ENCODE results near the gene PRKCA.

PRKCA gene

DNA sequence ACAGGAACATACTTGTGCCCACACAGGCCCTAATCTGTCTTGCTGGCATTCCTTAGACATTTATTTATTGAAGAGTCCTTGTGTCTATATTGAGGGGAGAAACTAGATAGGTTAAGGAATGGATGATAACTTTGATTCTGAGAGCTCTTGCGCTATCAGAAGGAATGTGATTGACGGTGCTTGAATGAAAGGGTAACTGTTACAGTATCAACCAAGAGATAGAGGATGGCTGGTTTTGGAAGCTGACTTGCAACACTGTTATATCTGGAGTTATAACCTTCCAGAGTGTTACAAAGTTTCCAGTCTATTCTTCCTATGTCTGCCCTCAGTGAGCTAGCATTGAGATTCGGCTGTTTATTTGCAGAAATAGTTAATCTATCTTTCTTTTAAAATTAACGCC lies 36.5 kb downstream of the PRKCA start:
- no peak overlapping the region for H2AK5ac ChIP-seq (ENCODE audit: low read length)
- H3K23ac ChIP-seq (ENCODE audit: low read length): no peak overlapping the region
- WGBS (ENCODE audit: extremely low coverage, insufficient coverage, insufficient read length): no CpG with 5 or more reads among the region's 4 CpGs
- no peak overlapping the region for H3K14ac ChIP-seq (ENCODE audit: low read length)
- H2AFZ ChIP-seq (ENCODE audit: insufficient read depth, low read length, poor library complexity): no peak overlapping the region
- H4K12ac ChIP-seq (ENCODE audit: low read depth, low read length): no peak overlapping the region
- no peaks in the 10 kb centered on the region for H3K9me3 ChIP-seq (ENCODE audit: insufficient read depth, low read depth, low read length)
- no peak overlapping the region for H2BK120ac ChIP-seq (ENCODE audit: insufficient read depth, low read length, poor library complexity)
- H3K4me2 ChIP-seq (ENCODE audit: low read length): no peak overlapping the region
- no peak for DNase-seq
- H3K79me2 ChIP-seq (ENCODE audit: control insufficient read depth, insufficient read depth, low read length, poor library complexity): no peaks in the 10 kb centered on the region
- H3K27ac ChIP-seq (ENCODE audit: low read depth, low read length): no peak overlapping the region
- H3K36me3 ChIP-seq (ENCODE audit: control insufficient read depth in 1 of 2, insufficient read depth in 2 of 2, low read length in 2 of 2): no peaks in the 10 kb centered on the region
- no peak overlapping the region for H3K4ac ChIP-seq (ENCODE audit: low read depth, low read length)
- H3K4me3 ChIP-seq (ENCODE audit: low read depth, low read length): no peak overlapping the region
- H3K27me3 ChIP-seq (ENCODE audit: insufficient read depth, low read length): no peaks in the 10 kb centered on the region
- no peak overlapping the region for H2BK12ac ChIP-seq (ENCODE audit: low read length)
- no peak overlapping the region for H3K18ac ChIP-seq (ENCODE audit: low read length)
- no peak overlapping the region for H3K9ac ChIP-seq (ENCODE audit: low read length)
- H3K79me1 ChIP-seq (ENCODE audit: low read length): no peaks in the 10 kb centered on the region
- H3K4me1 ChIP-seq (ENCODE audit: control insufficient read depth in 1 of 2, insufficient read depth in 2 of 2, low read length in 2 of 2): no peaks in the 10 kb centered on the region
- no peak overlapping the region for H2BK5ac ChIP-seq (ENCODE audit: low read depth, low read length, poor library complexity)
- H4K8ac ChIP-seq (ENCODE audit: low read depth, low read length): no peak overlapping the region
- H4K91ac ChIP-seq (ENCODE audit: low read depth, low read length): no peak overlapping the region

DNA sequence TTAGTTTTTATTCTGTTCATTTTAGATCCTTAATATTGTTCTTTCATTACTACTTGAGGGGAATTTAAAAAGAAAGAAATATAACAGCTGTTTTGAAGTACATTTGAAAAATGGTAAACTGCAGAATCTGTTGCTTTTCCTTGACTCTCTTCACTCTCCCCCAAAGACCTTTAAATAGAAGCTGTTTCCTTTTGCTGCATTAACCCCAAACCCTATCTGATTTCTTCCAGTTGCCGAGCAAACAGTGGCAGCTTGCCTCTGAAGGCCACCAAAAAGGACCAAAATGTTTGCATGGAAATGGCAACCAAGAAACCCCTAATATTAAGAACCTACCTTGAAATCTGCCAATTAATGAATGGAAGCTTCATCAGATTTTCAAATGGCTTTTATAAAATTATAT lies 37.1 kb downstream of the PRKCA start:
- Histone ChIP-seq H2BK5ac (ENCODE audit: low read depth, low read length, poor library complexity) (no peak overlapping the region), H3K9me3 (ENCODE audit: insufficient read depth, low read depth, low read length) (no peaks in the 10 kb centered on the region), H3K27ac (ENCODE audit: low read depth, low read length) (no peak overlapping the region), H3K27me3 (ENCODE audit: insufficient read depth, low read length) (no peaks in the 10 kb centered on the region), H3K9ac (ENCODE audit: low read length) (no peak overlapping the region), H3K79me1 (ENCODE audit: low read length) (no peaks in the 10 kb centered on the region), H3K79me2 (ENCODE audit: control insufficient read depth, insufficient read depth, low read length, poor library complexity) (no peaks in the 10 kb centered on the region), H4K12ac (ENCODE audit: low read depth, low read length) (no peak overlapping the region), H3K4me1 (ENCODE audit: control insufficient read depth in 1 of 2, insufficient read depth in 2 of 2, low read length in 2 of 2) (no peaks in the 10 kb centered on the region), H4K8ac (ENCODE audit: low read depth, low read length) (no peak overlapping the region), H3K23ac (ENCODE audit: low read length) (no peak overlapping the region), H2AK5ac (ENCODE audit: low read length) (no peak overlapping the region), H3K18ac (ENCODE audit: low read length) (no peak overlapping the region), H3K36me3 (ENCODE audit: control insufficient read depth in 1 of 2, insufficient read depth in 2 of 2, low read length in 2 of 2) (no peaks in the 10 kb centered on the region), H2AFZ (ENCODE audit: insufficient read depth, low read length, poor library complexity) (no peak overlapping the region), H2BK12ac (ENCODE audit: low read length) (no peak overlapping the region), H3K4ac (ENCODE audit: low read depth, low read length) (no peak overlapping the region), H4K91ac (ENCODE audit: low read depth, low read length) (no peak overlapping the region), H2BK120ac (ENCODE audit: insufficient read depth, low read length, poor library complexity) (no peak overlapping the region), H3K4me2 (ENCODE audit: low read length) (no peak overlapping the region), H3K14ac (ENCODE audit: low read length) (no peak overlapping the region), H3K4me3 (ENCODE audit: low read depth, low read length) (no peak overlapping the region)
- no peak for DNase-seq
- WGBS (ENCODE audit: extremely low coverage, insufficient coverage, insufficient read length): no CpG with 5 or more reads among the region's 1 CpG

DNA sequence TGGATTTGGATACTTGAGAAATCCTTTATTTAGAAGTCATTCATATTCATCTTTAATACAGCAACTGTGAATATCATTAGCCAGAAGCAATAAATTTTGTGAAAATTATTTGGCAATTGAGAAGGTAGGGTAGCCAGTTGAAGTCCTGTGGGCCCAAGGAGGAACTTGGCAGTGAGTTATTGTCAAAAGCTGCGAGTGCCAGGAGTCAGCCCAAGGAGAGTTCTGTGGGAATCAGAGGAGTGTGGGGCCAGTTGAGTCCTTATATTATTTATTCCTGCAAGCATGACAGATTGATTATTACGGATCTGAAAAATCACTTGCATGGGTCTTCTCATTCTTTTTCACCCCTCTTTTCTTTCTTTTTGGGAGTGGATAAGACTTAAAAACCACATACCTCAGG lies 38.3 kb downstream of the PRKCA start:
- H2AFZ ChIP-seq (ENCODE audit: insufficient read depth, low read length, poor library complexity): no peak overlapping the region
- H4K91ac ChIP-seq (ENCODE audit: low read depth, low read length): no peak overlapping the region
- no peaks in the 10 kb centered on the region for H3K36me3 ChIP-seq (ENCODE audit: control insufficient read depth in 1 of 2, insufficient read depth in 2 of 2, low read length in 2 of 2)
- no peak overlapping the region for H3K23ac ChIP-seq (ENCODE audit: low read length)
- DNase-seq: no peak
- H3K9ac ChIP-seq (ENCODE audit: low read length): no peak overlapping the region
- H3K27ac ChIP-seq (ENCODE audit: low read depth, low read length): no peak overlapping the region
- H2BK120ac ChIP-seq (ENCODE audit: insufficient read depth, low read length, poor library complexity): no peak overlapping the region
- no peak overlapping the region for H2BK12ac ChIP-seq (ENCODE audit: low read length)
- H3K9me3 ChIP-seq (ENCODE audit: insufficient read depth, low read depth, low read length): no peaks in the 10 kb centered on the region
- no CpG with 5 or more reads among the region's 2 CpGs for WGBS (ENCODE audit: extremely low coverage, insufficient coverage, insufficient read length)
- no peak overlapping the region for H3K18ac ChIP-seq (ENCODE audit: low read length)
- H4K12ac ChIP-seq (ENCODE audit: low read depth, low read length): no peak overlapping the region
- H3K4me2 ChIP-seq (ENCODE audit: low read length): no peak overlapping the region
- H3K4me1 ChIP-seq (ENCODE audit: control insufficient read depth in 1 of 2, insufficient read depth in 2 of 2, low read length in 2 of 2): no peaks in the 10 kb centered on the region
- H4K8ac ChIP-seq (ENCODE audit: low read depth, low read length): no peak overlapping the region
- no peaks in the 10 kb centered on the region for H3K79me1 ChIP-seq (ENCODE audit: low read length)
- no peak overlapping the region for H3K14ac ChIP-seq (ENCODE audit: low read length)
- H2AK5ac ChIP-seq (ENCODE audit: low read length): no peak overlapping the region
- no peaks in the 10 kb centered on the region for H3K27me3 ChIP-seq (ENCODE audit: insufficient read depth, low read length)
- no peak overlapping the region for H3K4me3 ChIP-seq (ENCODE audit: low read depth, low read length)
- H3K79me2 ChIP-seq (ENCODE audit: control insufficient read depth, insufficient read depth, low read length, poor library complexity): no peaks in the 10 kb centered on the region
- no peak overlapping the region for H3K4ac ChIP-seq (ENCODE audit: low read depth, low read length)
- H2BK5ac ChIP-seq (ENCODE audit: low read depth, low read length, poor library complexity): no peak overlapping the region

DNA sequence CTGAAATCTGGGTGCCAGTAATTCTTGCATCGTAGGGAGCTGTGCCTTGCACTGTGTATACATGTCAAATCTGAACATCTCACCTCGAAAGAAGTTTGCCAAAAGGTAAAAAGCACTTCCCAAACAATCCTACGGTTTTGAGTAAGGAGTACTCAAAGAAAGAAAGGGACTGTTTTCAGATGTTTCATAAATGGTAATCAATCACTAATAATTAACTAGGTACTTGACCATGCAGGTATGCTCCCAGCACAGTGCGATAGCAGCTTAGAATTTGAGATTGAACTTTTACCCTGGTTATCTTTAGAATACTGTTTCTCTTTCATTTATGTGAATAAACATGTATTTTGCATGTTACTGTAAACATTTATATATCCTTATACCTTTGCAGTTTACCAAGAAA lies 39.0 kb downstream of the PRKCA start:
- Histone ChIP-seq H4K12ac (ENCODE audit: low read depth, low read length) (no peak overlapping the region), H4K91ac (ENCODE audit: low read depth, low read length) (no peak overlapping the region), H3K79me2 (ENCODE audit: control insufficient read depth, insufficient read depth, low read length, poor library complexity) (no peaks in the 10 kb centered on the region), H3K4me3 (ENCODE audit: low read depth, low read length) (no peak overlapping the region), H3K9me3 (ENCODE audit: insufficient read depth, low read depth, low read length) (no peaks in the 10 kb centered on the region), H2AK5ac (ENCODE audit: low read length) (no peak overlapping the region), H3K9ac (ENCODE audit: low read length) (no peak overlapping the region), H2BK12ac (ENCODE audit: low read length) (no peak overlapping the region), H3K4me2 (ENCODE audit: low read length) (no peak overlapping the region), H3K79me1 (ENCODE audit: low read length) (no peaks in the 10 kb centered on the region), H3K4me1 (ENCODE audit: control insufficient read depth in 1 of 2, insufficient read depth in 2 of 2, low read length in 2 of 2) (no peaks in the 10 kb centered on the region), H4K8ac (ENCODE audit: low read depth, low read length) (no peak overlapping the region), H2BK120ac (ENCODE audit: insufficient read depth, low read length, poor library complexity) (no peak overlapping the region), H3K27ac (ENCODE audit: low read depth, low read length) (no peak overlapping the region), H2BK5ac (ENCODE audit: low read depth, low read length, poor library complexity) (no peak overlapping the region), H2AFZ (ENCODE audit: insufficient read depth, low read length, poor library complexity) (no peak overlapping the region), H3K18ac (ENCODE audit: low read length) (no peak overlapping the region), H3K4ac (ENCODE audit: low read depth, low read length) (no peak overlapping the region), H3K36me3 (ENCODE audit: control insufficient read depth in 1 of 2, insufficient read depth in 2 of 2, low read length in 2 of 2) (no peaks in the 10 kb centered on the region), H3K14ac (ENCODE audit: low read length) (no peak overlapping the region), H3K23ac (ENCODE audit: low read length) (no peak overlapping the region), H3K27me3 (ENCODE audit: insufficient read depth, low read length) (no peaks in the 10 kb centered on the region)
- no peak for DNase-seq
- WGBS (ENCODE audit: extremely low coverage, insufficient coverage, insufficient read length): no CpG with 5 or more reads among the region's 4 CpGs

Measured in trophoblast cell (in vitro differentiated cells and primary cell).